Endothelial cell (in vitro differentiated cells): ENCODE results near the gene PAPOLA. TPM values are rescaled to one million over a fixed set of nuclear protein-coding genes. Genes with fewer than 3 reads are reported as not detected.

Experiments used
- DNase-seq: peaks from one replicate; pipeline ENCODE4 v3.0.0; 2021; ENCODE audit warnings: low spot score
- H3K27ac Mint-ChIP-seq: one replicate; pipeline ENCODE4 v1.8.0; 2021; ENCODE audit warnings: mixed read lengths, inconsistent platforms; ENCODE audit not compliant: unreplicated experiment
- H3K27me3 Mint-ChIP-seq: one replicate; pipeline ENCODE4 v1.8.0; 2021; ENCODE audit warnings: mild to moderate bottlenecking, moderate library complexity, mixed read lengths, inconsistent platforms; ENCODE audit not compliant: unreplicated experiment
- H3K36me3 Mint-ChIP-seq: one replicate; pipeline ENCODE4 v1.8.0; 2021; ENCODE audit warnings: mild to moderate bottlenecking, low read depth, mixed read lengths, inconsistent platforms; ENCODE audit not compliant: unreplicated experiment
- H3K4me1 Mint-ChIP-seq: one replicate; pipeline ENCODE4 v1.8.0; 2021; ENCODE audit warnings: mild to moderate bottlenecking, mixed read lengths, inconsistent platforms; ENCODE audit not compliant: unreplicated experiment
- H3K4me3 Mint-ChIP-seq: one replicate; pipeline ENCODE4 v1.8.0; 2021; ENCODE audit warnings: mild to moderate bottlenecking, mixed read lengths, inconsistent platforms; ENCODE audit not compliant: unreplicated experiment
- H3K9me3 Mint-ChIP-seq: one replicate; pipeline ENCODE4 v1.8.0; 2021; ENCODE audit warnings: mixed read lengths, inconsistent platforms; ENCODE audit not compliant: unreplicated experiment
- CTCF ChIP-seq: fragments of 200-600 bp; sonication (generic); IDR thresholded peaks from one replicate; pipeline ENCODE4 v1.5.0; 2021; ENCODE audit warnings: antibody characterized with exemption; ENCODE audit not compliant: unreplicated experiment
- total RNA-seq: library from RNA; stranded (reverse); fragmentation: NEBNext Ultra II Directional; extraction: Animal tissue kit (Norgen Biotek cat#: 25700); gene quantifications from one replicate; pipeline ENCODE4 v1.2.1, GENCODE V29; 2021; ENCODE audit not compliant: unreplicated experiment

Gene PAPOLA
- total RNA-seq, 1 donor from 2014 or later: 161 TPM

- no peak overlapping the region for H3K27ac Mint-ChIP-seq
- H3K9me3 Mint-ChIP-seq: no peaks in the 10 kb centered on the region
- H3K36me3 Mint-ChIP-seq: no peaks in the 10 kb centered on the region
- no peaks in the 10 kb centered on the region for H3K27me3 Mint-ChIP-seq
- H3K4me3 Mint-ChIP-seq: no peak overlapping the region
- TF ChIP-seq CTCF: no peak
- no peaks in the 10 kb centered on the region for H3K4me1 Mint-ChIP-seq
- no peak for DNase-seq
These were observed 36.8 kb downstream of the PAPOLA start for GRCh38 chr14:96538990-96539317.

GRCh38 chr14:96554315-96554910, 52.2 kb downstream of the PAPOLA start:
- Mint-ChIP-seq H3K36me3 (peaks cover 16% of the 10 kb centered on the region), H3K4me3 (no peak overlapping the region), H3K9me3 (no peaks in the 10 kb centered on the region), H3K27ac (no peak overlapping the region), H3K4me1 (peaks cover 14% of the 10 kb centered on the region), H3K27me3 (no peaks in the 10 kb centered on the region)
- no peak for TF ChIP-seq CTCF
- no peak for DNase-seq

- H3K36me3 Mint-ChIP-seq: peaks cover 13% of the 10 kb centered on the region
- no peak for DNase-seq
- no peak for TF ChIP-seq CTCF
These were observed 57.4 kb downstream of the PAPOLA start for GRCh38 chr14:96559571-96559970.

GRCh38 chr14:96564389-96564788, 62.2 kb downstream of the PAPOLA start:
- no peak overlapping the region for H3K4me3 Mint-ChIP-seq
- H3K27ac Mint-ChIP-seq: no peak overlapping the region
- no peaks in the 10 kb centered on the region for H3K36me3 Mint-ChIP-seq
- no peak for TF ChIP-seq CTCF
- H3K9me3 Mint-ChIP-seq: no peaks in the 10 kb centered on the region
- DNase-seq: no peak
- no peaks in the 10 kb centered on the region for H3K27me3 Mint-ChIP-seq
- no peaks in the 10 kb centered on the region for H3K4me1 Mint-ChIP-seq

More at GRCh38 chr14:96559571-96559970, 57.4 kb downstream of the PAPOLA start:
- no peaks in the 10 kb centered on the region for H3K27me3 Mint-ChIP-seq
- peaks cover 14% of the 10 kb centered on the region for H3K4me1 Mint-ChIP-seq
- H3K9me3 Mint-ChIP-seq: no peaks in the 10 kb centered on the region
- H3K4me3 Mint-ChIP-seq: no peak overlapping the region
- H3K27ac Mint-ChIP-seq: peak overlapping the region; percentile 74

GRCh38 chr14:96565811-96566210, 63.6 kb downstream of the PAPOLA start:
- DNase-seq: no peak
- no peaks in the 10 kb centered on the region for H3K36me3 Mint-ChIP-seq
- TF ChIP-seq CTCF: no peak
- H3K27ac Mint-ChIP-seq: no peak overlapping the region
- no peak overlapping the region for H3K4me3 Mint-ChIP-seq
- H3K9me3 Mint-ChIP-seq: no peaks in the 10 kb centered on the region
- H3K4me1 Mint-ChIP-seq: no peaks in the 10 kb centered on the region
- H3K27me3 Mint-ChIP-seq: no peaks in the 10 kb centered on the region
